Kidney epithelial cell (primary cell): ENCODE results near the gene LENEP. TPM values are rescaled to one million over a fixed set of nuclear protein-coding genes. Genes with fewer than 3 reads are reported as not detected.
"Not testable (repeated sequence)": the region's sequence is repeated elsewhere in the genome, so short reads cannot be mapped to it uniquely, and the experiment has no call there.

Experiments
- DNase-seq: peaks from one replicate; pipeline ENCODE4 v3.0.0-alpha.2; 2010; ENCODE audit warnings: low read depth
- H3K27me3 ChIP-seq: 2 replicates; pipeline ENCODE4 v1.6.0; 2011; ENCODE audit warnings: low read length; ENCODE audit not compliant: control insufficient read depth, insufficient read depth
- H3K36me3 ChIP-seq: 2 replicates; pipeline ENCODE4 v1.5.1; 2011; ENCODE audit warnings: low read length; ENCODE audit not compliant: control insufficient read depth, insufficient read depth
- H3K4me3 ChIP-seq: 2 replicates; pipeline ENCODE4 v1.5.1; 2011; ENCODE audit warnings: low read depth, mild to moderate bottlenecking, control low read depth, low read length
- CTCF ChIP-seq: IDR thresholded peaks from 2 replicates; pipeline ENCODE4 v1.5.1; 2011; ENCODE audit warnings: mild to moderate bottlenecking, moderate library complexity, low read length, control low read depth, inconsistent platforms; ENCODE audit not compliant: insufficient read depth, poor library complexity, severe bottlenecking
- total RNA-seq: library from RNA; depleted of rRNA; stranded (reverse); fragments of >200 nt; gene quantifications from 2 replicates; pipeline ENCODE4 v1.2.3, GENCODE V29; 2015

LENEP gene
- total RNA-seq, 1 donor from 2014 or later, result 1.6 TPM

- no peak for TF ChIP-seq CTCF
- Histone ChIP-seq H3K27me3 (no peaks in the 10 kb centered on the region), H3K4me3 (no peak overlapping the region), H3K36me3 (no peaks in the 10 kb centered on the region)
- DNase-seq, result no peak
These were observed 15.0 kb upstream of the LENEP start for GRCh38 chr1:154978360-154978759.

GRCh38 chr1:154982341-154982740 lies 11.0 kb upstream of the LENEP start:
- Histone ChIP-seq H3K36me3 (peaks cover under 1% of the 10 kb centered on the region), H3K4me3 (peak overlapping the region; percentile 75), H3K27me3 (no peaks in the 10 kb centered on the region)
- TF ChIP-seq CTCF, result no peak
- DNase-seq, result no peak

GRCh38 chr1:154982897-154983648 lies 10.3 kb upstream of the LENEP start, which contains the start of gene FLAD1:
TSS of gene FLAD1 (plus strand) at chr1:154983344. CDS start at chr1:154983695, 351 bp downstream.
- Histone ChIP-seq H3K4me3 (peak within 1 kb of the TSS; percentile 75), H3K36me3 (peaks cover 3% of the 10 kb centered on the region), H3K27me3 (no peaks in the 10 kb centered on the region)
- DNase-seq, result peak; percentile 98
- TF ChIP-seq CTCF, result no peak

DNA sequence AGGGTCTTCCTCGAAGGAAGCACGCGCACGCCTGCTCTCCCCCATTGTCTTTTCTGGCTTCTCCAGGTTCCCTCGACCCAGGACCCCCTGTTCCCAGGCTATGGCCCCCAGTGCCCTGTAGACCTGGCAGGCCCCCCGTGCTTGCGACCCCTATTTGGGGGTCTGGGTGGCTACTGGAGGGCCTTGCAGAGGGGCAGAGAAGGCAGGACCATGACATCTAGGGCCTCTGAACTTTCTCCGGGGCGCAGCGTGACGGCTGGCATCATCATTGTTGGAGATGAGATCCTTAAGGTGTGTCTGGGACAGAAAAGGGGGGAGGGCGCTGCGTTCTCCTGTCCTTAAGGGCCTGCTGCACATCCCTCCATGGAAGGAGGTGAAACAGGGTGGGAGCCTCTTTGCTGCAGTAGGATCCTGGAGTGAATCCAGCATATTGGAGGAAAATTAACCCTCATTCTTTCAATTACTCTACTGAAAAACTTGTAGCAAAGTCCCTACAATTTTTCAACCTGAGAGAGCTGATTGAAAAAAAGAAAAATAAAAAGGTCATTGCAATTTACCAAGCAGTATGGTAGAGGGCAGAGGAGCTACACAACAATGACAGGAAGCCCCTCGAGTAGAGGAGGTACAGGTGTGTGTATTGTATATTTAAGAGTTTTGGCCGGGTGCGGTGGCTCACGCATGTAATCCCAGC lies 9.5 kb upstream of the LENEP start:
- no peak for TF ChIP-seq CTCF
- Histone ChIP-seq H3K4me3 (peak overlapping the region; percentile 75), H3K27me3 (no peaks in the 10 kb centered on the region), H3K36me3 (peaks cover 3% of the 10 kb centered on the region)
- DNase-seq, result no peak

DNA sequence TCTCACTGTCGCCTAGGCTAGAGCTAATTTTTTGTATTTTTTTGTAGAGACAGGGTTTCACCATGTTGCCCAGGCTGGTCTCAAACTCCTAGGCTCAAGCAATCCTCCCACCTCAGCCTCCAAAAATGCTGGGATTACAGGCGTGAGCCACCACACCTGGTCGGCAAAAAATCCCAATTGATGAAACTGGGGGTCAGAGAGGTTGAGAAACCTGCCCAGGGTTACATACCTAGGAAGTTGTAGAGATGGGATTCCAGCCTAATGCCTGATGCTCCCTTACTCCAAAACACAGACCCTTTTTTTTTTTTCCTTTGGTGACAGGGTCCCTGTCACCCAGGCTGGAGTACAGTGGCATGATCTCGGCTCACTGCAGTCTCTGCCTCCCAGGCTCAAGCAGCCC lies 6.7 kb upstream of the LENEP start:
- not testable (repeated sequence) for H3K27me3 ChIP-seq, H3K4me3 ChIP-seq, H3K36me3 ChIP-seq, DNase-seq

- TF ChIP-seq CTCF, result no peak
- no peaks in the 10 kb centered on the region for H3K27me3 ChIP-seq
- DNase-seq, result no peak
- no peak overlapping the region for H3K4me3 ChIP-seq
- peaks cover 3% of the 10 kb centered on the region for H3K36me3 ChIP-seq
These were observed 6.1 kb upstream of the LENEP start for GRCh38 chr1:154987326-154987725.
